Type B pancreatic cell (in vitro differentiated cells): ENCODE data around the gene PPP2R5C. TPM values are rescaled to one million over a fixed set of nuclear protein-coding genes. Genes with fewer than 3 reads are reported as not detected.

Experiments
- DNase-seq: peaks from one replicate; pipeline ENCODE4 v3.0.0; 2021; ENCODE audit warnings: mixed read lengths; ENCODE audit not compliant: unreplicated experiment; ENCODE audit errors: extremely low spot score
- H3K27ac Mint-ChIP-seq: 2 replicates; pipeline ENCODE4 v1.8.0; 2021; ENCODE audit warnings: mild to moderate bottlenecking, mixed read lengths
- H3K27me3 Mint-ChIP-seq: 2 replicates; pipeline ENCODE4 v1.8.0; 2021; ENCODE audit warnings: mixed read lengths
- H3K36me3 Mint-ChIP-seq: 2 replicates; pipeline ENCODE4 v1.8.0; 2021; ENCODE audit warnings: mixed read lengths
- H3K4me1 Mint-ChIP-seq: one replicate; pipeline ENCODE4 v1.8.0; 2021; ENCODE audit warnings: mixed read lengths; ENCODE audit not compliant: unreplicated experiment
- H3K4me3 Mint-ChIP-seq: 2 replicates; pipeline ENCODE4 v1.8.0; 2021; ENCODE audit warnings: mild to moderate bottlenecking, mixed read lengths
- H3K9me3 Mint-ChIP-seq: 2 replicates; pipeline ENCODE4 v1.8.0; 2021; ENCODE audit warnings: mixed read lengths
- total RNA-seq: library from RNA; stranded (reverse); gene quantifications from 2 replicates; pipeline ENCODE4 v1.2.1, GENCODE V29; 2021; ENCODE audit warnings: low replicate concordance
- TF ChIP-seq, protein P1 (sequence below): fragments of 200-600 bp; sonication (generic); conservative IDR thresholded peaks from 2 replicates; pipeline ENCODE4 v1.5.0; 2021; ENCODE audit warnings: antibody characterized with exemption, mild to moderate bottlenecking

The PPP2R5C gene
- total RNA-seq, 1 donor from 2014 or later = 99.8 TPM

DNA sequence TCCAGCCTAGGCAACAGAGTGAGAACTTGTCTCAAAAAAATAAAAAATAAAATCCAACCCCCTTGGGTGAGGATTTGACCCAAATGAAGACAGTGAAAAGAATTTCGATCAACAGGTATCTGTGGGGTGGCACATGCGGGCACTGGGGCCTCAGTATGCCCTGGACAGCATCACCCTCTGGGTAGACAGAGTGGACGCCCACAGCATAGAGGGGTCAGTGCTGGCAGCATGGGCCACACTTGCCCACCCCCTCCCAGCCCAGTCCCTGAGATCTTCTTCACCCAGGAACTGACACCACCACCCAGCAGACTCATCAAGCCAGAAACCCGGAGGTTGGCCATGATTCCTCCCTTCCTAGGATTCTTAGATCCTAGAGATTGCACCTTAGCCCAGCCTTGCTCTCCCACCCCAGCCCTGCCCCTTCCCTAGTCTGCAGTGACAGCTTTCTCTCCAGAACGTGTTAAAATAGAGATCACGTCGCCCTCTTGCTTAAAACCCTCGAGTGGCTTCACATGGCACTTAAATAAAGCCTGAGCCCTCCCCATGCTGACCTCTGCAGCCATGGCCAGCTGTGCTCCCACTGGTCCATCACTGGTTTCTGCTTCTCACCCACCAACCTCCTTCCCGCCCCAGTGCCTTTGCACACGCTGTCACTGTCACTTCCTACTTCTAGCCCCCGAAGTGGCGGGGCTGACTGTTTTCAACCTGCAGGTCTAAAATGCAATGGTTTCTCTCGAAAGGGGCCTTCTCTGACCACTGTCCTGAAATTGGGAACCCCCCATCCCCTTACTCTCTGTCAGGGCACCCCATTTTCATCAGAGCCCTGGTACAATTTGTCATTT is 176.6 kb downstream of the PPP2R5C start:
- Mint-ChIP-seq H3K9me3 (no peaks in the 10 kb centered on the region), H3K36me3 (no peaks in the 10 kb centered on the region), H3K4me3 (no peak overlapping the region), H3K27me3 (peaks cover 32% of the 10 kb centered on the region), H3K4me1 (no peaks in the 10 kb centered on the region), H3K27ac (peak overlapping the region; percentile 73)
- no peak for DNase-seq
- TF ChIP-seq, protein P1, sequence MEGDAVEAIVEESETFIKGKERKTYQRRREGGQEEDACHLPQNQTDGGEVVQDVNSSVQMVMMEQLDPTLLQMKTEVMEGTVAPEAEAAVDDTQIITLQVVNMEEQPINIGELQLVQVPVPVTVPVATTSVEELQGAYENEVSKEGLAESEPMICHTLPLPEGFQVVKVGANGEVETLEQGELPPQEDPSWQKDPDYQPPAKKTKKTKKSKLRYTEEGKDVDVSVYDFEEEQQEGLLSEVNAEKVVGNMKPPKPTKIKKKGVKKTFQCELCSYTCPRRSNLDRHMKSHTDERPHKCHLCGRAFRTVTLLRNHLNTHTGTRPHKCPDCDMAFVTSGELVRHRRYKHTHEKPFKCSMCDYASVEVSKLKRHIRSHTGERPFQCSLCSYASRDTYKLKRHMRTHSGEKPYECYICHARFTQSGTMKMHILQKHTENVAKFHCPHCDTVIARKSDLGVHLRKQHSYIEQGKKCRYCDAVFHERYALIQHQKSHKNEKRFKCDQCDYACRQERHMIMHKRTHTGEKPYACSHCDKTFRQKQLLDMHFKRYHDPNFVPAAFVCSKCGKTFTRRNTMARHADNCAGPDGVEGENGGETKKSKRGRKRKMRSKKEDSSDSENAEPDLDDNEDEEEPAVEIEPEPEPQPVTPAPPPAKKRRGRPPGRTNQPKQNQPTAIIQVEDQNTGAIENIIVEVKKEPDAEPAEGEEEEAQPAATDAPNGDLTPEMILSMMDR = no peak

DNA sequence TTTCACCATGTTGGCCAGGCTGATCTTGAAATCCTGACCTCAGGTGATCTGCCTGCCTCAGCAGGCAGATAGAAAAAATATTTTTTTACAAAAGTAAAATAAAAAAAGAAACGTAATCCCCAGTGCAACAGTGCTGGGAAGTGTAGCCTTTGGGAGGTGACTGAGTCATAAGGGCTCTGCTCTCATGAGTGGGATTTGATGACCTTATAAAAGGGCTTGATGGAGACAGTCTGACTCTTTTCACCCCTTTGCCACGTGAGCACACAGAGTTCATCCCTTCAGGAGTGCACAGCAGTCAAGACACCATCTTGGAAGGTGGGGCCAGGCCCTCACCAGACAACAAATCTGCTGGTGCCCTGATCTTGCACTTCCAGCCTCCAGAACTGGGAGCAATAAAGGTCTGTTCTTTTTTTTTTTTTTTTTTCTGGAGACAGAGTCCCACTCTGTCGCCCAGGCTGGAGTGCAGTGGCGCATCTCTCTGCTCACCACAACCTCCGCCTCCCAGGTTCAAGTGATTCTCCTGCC is 178.2 kb downstream of the PPP2R5C start:
- no peaks in the 10 kb centered on the region for H3K36me3 Mint-ChIP-seq
- no peak for DNase-seq
- H3K4me1 Mint-ChIP-seq = no peaks in the 10 kb centered on the region
- TF ChIP-seq, protein P1 = no peak
- no peak overlapping the region for H3K4me3 Mint-ChIP-seq
- H3K27ac Mint-ChIP-seq = no peak overlapping the region
- H3K27me3 Mint-ChIP-seq = peaks cover 48% of the 10 kb centered on the region
- no peaks in the 10 kb centered on the region for H3K9me3 Mint-ChIP-seq

DNA sequence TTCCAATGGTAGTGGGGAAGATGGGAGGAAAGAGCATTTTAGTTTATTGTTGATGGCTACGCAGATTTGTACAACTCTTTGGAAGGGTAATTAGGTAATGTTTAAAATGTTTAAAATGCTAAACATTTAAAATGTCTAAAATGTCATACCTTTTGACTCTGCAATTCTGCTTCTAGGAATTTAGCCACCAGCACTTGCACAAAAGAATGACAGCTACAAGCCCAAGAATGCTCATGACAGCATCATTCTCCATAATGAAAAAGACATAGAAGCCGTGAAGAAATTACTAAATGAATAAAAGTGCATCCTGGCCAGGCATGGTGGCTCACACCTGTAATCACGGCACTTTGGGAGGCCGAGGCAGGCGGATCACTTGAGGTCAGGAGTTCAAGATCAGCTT is 182.9 kb downstream of the PPP2R5C start:
- H3K36me3 Mint-ChIP-seq = no peaks in the 10 kb centered on the region
- H3K27me3 Mint-ChIP-seq = peaks cover 62% of the 10 kb centered on the region
- DNase-seq = no peak
- H3K4me1 Mint-ChIP-seq = peaks cover 12% of the 10 kb centered on the region
- no peak overlapping the region for H3K27ac Mint-ChIP-seq
- no peaks in the 10 kb centered on the region for H3K9me3 Mint-ChIP-seq
- TF ChIP-seq, protein P1 = no peak
- H3K4me3 Mint-ChIP-seq = no peak overlapping the region

DNA sequence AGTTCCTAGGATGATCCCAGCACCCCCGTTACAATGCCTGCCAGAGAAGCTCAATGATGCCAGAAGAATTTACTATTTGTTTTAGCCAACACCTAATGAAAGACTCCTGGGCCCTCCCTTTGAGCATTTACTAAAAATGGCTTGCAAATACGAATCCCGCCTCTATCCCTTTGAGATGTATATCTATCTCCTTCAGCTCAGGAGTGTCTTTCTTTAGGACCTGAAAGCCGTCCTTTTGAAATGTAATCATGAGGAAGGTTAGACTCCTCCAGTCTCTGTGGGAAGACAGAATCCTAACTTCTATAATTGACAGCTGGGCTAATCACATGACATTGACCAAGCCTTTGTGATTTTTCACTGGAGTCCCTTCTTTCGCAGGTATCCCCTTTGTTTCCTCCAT is 183.7 kb downstream of the PPP2R5C start:
- TF ChIP-seq, protein P1 = no peak
- H3K36me3 Mint-ChIP-seq = no peaks in the 10 kb centered on the region
- peaks cover 13% of the 10 kb centered on the region for H3K4me1 Mint-ChIP-seq
- peak overlapping the region; percentile 53 for H3K4me3 Mint-ChIP-seq
- H3K27ac Mint-ChIP-seq = no peak overlapping the region
- peaks cover 61% of the 10 kb centered on the region for H3K27me3 Mint-ChIP-seq
- DNase-seq = no peak
- H3K9me3 Mint-ChIP-seq = no peaks in the 10 kb centered on the region

DNA sequence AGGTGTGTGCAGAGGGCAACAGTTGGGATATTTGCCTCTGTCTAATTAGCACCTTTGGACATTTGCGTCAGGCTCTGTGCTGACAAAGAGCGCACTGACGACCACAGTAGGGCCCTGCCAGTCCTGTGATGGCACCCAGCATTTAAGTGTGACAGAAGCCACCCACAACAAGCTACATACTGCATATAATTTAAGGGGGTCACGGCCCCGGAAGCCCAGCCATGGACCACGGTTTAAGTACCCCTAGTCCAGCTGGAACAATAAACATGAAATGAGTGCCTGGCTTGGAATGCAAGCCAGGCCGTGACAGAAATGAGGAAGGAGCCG is 186.0 kb downstream of the PPP2R5C start:
- no peaks in the 10 kb centered on the region for H3K36me3 Mint-ChIP-seq
- TF ChIP-seq, protein P1 = no peak
- DNase-seq = no peak
- peak overlapping the region; percentile 99 for H3K4me3 Mint-ChIP-seq
- H3K4me1 Mint-ChIP-seq = peaks cover 13% of the 10 kb centered on the region
- peak overlapping the region; percentile 100 for H3K27ac Mint-ChIP-seq
- no peaks in the 10 kb centered on the region for H3K9me3 Mint-ChIP-seq
- H3K27me3 Mint-ChIP-seq = peaks cover 45% of the 10 kb centered on the region
